ENCODE data around the gene TTLL11. TPM values are rescaled to one million over a fixed set of nuclear protein-coding genes. Genes with fewer than 3 reads are reported as not detected.

The TTLL11 gene
- total RNA-seq, 2 experiments from 2014 or later: 3.3 to 6.9 TPM

GRCh38 chr9:122109035-122109813 is 16.1 kb upstream of the TTLL11 start:
- peaks cover under 1% of the 10 kb centered on the region for H3K9me3 ChIP-seq (ENCODE audit: low read length)
- BruUV-seq (replicated peaks): no TSS peak
- H4K20me1 ChIP-seq (ENCODE audit: insufficient read depth, low read length): no peaks in the 10 kb centered on the region
- H2AFZ ChIP-seq (ENCODE audit: low read length): no peak overlapping the region
- TF ChIP-seq EZH2phosphoT487 (IDR thresholded peaks at IDR 0.05; ENCODE audit: borderline replicate concordance, low read depth, low read length): no peak
- TF ChIP-seq, protein P1, sequence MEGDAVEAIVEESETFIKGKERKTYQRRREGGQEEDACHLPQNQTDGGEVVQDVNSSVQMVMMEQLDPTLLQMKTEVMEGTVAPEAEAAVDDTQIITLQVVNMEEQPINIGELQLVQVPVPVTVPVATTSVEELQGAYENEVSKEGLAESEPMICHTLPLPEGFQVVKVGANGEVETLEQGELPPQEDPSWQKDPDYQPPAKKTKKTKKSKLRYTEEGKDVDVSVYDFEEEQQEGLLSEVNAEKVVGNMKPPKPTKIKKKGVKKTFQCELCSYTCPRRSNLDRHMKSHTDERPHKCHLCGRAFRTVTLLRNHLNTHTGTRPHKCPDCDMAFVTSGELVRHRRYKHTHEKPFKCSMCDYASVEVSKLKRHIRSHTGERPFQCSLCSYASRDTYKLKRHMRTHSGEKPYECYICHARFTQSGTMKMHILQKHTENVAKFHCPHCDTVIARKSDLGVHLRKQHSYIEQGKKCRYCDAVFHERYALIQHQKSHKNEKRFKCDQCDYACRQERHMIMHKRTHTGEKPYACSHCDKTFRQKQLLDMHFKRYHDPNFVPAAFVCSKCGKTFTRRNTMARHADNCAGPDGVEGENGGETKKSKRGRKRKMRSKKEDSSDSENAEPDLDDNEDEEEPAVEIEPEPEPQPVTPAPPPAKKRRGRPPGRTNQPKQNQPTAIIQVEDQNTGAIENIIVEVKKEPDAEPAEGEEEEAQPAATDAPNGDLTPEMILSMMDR (conservative IDR thresholded peaks at IDR 0.05; ENCODE audit: low read length): no peak
- no peaks in the 10 kb centered on the region for H3K79me2 ChIP-seq (ENCODE audit: insufficient read depth, low read depth, low read length)
- H3K36me3 ChIP-seq (ENCODE audit: insufficient read depth, low read length): no peaks in the 10 kb centered on the region
- ChIA-PET CTCF (ENCODE audit: unreplicated experiment) (no interaction called here), POLR2A (no interaction called here)
- no peak overlapping the region for H3K4me3 ChIP-seq (ENCODE audit: low read depth, low read length, poor library complexity, severe bottlenecking)
- H3K9me2 ChIP-seq (ENCODE audit: insufficient read depth, low read length): no peaks in the 10 kb centered on the region
- intact Hi-C loops (cut with micrococcal nuclease; ENCODE audit: unreplicated experiment): no loop called here
- DNase-seq (ENCODE audit: low spot score): no peak
- no peak overlapping the region for H3K4me2 ChIP-seq (ENCODE audit: low read length)
- H3K4me1 ChIP-seq (ENCODE audit: insufficient read depth, low read length, poor library complexity, severe bottlenecking): no peaks in the 10 kb centered on the region
- H3K27ac ChIP-seq (ENCODE audit: low read depth, low read length, poor library complexity, severe bottlenecking): no peak overlapping the region

GRCh38 chr9:122107291-122107805 is 14.2 kb upstream of the TTLL11 start:
- Histone ChIP-seq H4K20me1 (ENCODE audit: insufficient read depth, low read length) (no peaks in the 10 kb centered on the region), H3K9me3 (ENCODE audit: low read length) (peaks cover 5% of the 10 kb centered on the region), H3K4me1 (ENCODE audit: insufficient read depth, low read length, poor library complexity, severe bottlenecking) (no peaks in the 10 kb centered on the region), H3K4me2 (ENCODE audit: low read length) (no peak overlapping the region), H2AFZ (ENCODE audit: low read length) (no peak overlapping the region), H3K9me2 (ENCODE audit: insufficient read depth, low read length) (no peaks in the 10 kb centered on the region), H3K27ac (ENCODE audit: low read depth, low read length, poor library complexity, severe bottlenecking) (no peak overlapping the region), H3K4me3 (ENCODE audit: low read depth, low read length, poor library complexity, severe bottlenecking) (no peak overlapping the region), H3K79me2 (ENCODE audit: insufficient read depth, low read depth, low read length) (no peaks in the 10 kb centered on the region), H3K36me3 (ENCODE audit: insufficient read depth, low read length) (no peaks in the 10 kb centered on the region)
- intact Hi-C loops (cut with micrococcal nuclease; ENCODE audit: unreplicated experiment): no loop called here
- no peak for DNase-seq (ENCODE audit: low spot score)
- ChIA-PET CTCF (ENCODE audit: unreplicated experiment) (interaction anchor here (1.2 kb wide), 1 partner anchor 8 kb away, joined by 4 read pairs; no protein-coding TSS in a partner anchor), POLR2A (no interaction called here)
- no TSS peak for BruUV-seq (replicated peaks)
- TF ChIP-seq EZH2phosphoT487 (IDR thresholded peaks at IDR 0.05; ENCODE audit: borderline replicate concordance, low read depth, low read length): no peak
- TF ChIP-seq, protein P1 (conservative IDR thresholded peaks at IDR 0.05; ENCODE audit: low read length): no peak

DNA sequence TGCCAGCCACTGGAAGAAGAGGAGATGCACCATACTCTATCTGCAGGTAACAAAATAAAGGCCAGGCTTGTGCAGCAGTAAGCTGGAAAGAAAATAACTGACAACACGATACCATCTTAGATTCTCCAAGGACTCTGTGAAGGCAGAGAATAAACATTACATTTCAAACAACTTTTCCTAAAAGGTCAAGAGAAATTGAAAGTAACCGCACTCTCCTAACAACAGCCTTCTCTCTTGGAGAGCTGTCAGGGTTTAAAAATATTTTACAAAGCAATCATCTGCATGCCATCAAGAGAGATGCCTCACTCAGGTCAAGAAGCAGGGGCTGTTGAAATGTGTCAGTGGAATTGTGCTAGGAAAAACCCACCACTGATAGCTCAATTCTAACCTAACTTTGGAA is 13.5 kb upstream of the TTLL11 start:
- DNase-seq (ENCODE audit: low spot score): no peak
- H3K79me2 ChIP-seq (ENCODE audit: insufficient read depth, low read depth, low read length): no peaks in the 10 kb centered on the region
- peaks cover 5% of the 10 kb centered on the region for H3K9me3 ChIP-seq (ENCODE audit: low read length)
- intact Hi-C loops (cut with micrococcal nuclease; ENCODE audit: unreplicated experiment): no loop called here
- H3K4me2 ChIP-seq (ENCODE audit: low read length): no peak overlapping the region
- H3K9me2 ChIP-seq (ENCODE audit: insufficient read depth, low read length): no peaks in the 10 kb centered on the region
- no TSS peak for BruUV-seq (replicated peaks)
- H2AFZ ChIP-seq (ENCODE audit: low read length): no peak overlapping the region
- no peaks in the 10 kb centered on the region for H4K20me1 ChIP-seq (ENCODE audit: insufficient read depth, low read length)
- TF ChIP-seq, protein P1 (conservative IDR thresholded peaks at IDR 0.05; ENCODE audit: low read length): no peak
- no peak for TF ChIP-seq EZH2phosphoT487 (IDR thresholded peaks at IDR 0.05; ENCODE audit: borderline replicate concordance, low read depth, low read length)
- CTCF ChIA-PET (ENCODE audit: unreplicated experiment): no interaction called here
- no peak overlapping the region for H3K4me3 ChIP-seq (ENCODE audit: low read depth, low read length, poor library complexity, severe bottlenecking)
- POLR2A ChIA-PET: no interaction called here
- no peaks in the 10 kb centered on the region for H3K4me1 ChIP-seq (ENCODE audit: insufficient read depth, low read length, poor library complexity, severe bottlenecking)
- H3K36me3 ChIP-seq (ENCODE audit: insufficient read depth, low read length): no peaks in the 10 kb centered on the region
- no peak overlapping the region for H3K27ac ChIP-seq (ENCODE audit: low read depth, low read length, poor library complexity, severe bottlenecking)
